Measurements from ENCODE around the gene S1PR5. TPM values are rescaled to one million over a fixed set of nuclear protein-coding genes. Genes with fewer than 3 reads are reported as not detected.

Gene S1PR5
- total RNA-seq, 1 experiment from 2014 or later = 4.4 TPM

- H3K79me2 ChIP-seq (ENCODE audit: insufficient read depth, low read length) = peaks cover 24% of the 10 kb centered on the region
- ChIA-PET RAD21 (ENCODE audit: low non-redundant PET in 1 of 2, low total read pairs in 2 of 2, uncharacterized antibody in 2 of 2, unreplicated experiment in 2 of 2) (interaction anchor here (0.6 to 0.7 kb wide), 2 partner anchors 32 to 102 kb away, joined by 4 to 7 read pairs; no protein-coding TSS in a partner anchor), POLR2A (interaction anchor here (1.1 kb wide), 1 partner anchor 9 kb away, joined by 4 read pairs; no protein-coding TSS in a partner anchor), CTCF (interaction anchor here (0.7 to 3.1 kb wide), 2 partner anchors 9 to 22 kb away, joined by 3 to 15 read pairs; no protein-coding TSS in a partner anchor)
- H3K4me3 ChIP-seq (replicated peaks in 1 of 2; ENCODE audit: low read depth in 1 of 2, low read length in 2 of 2) = peak within 1 kb of the TSS; percentile 92 to 93
- no peaks in the 10 kb centered on the region for H3K9me3 ChIP-seq (ENCODE audit: control insufficient read depth in 1 of 2, insufficient read depth in 1 of 2, low read depth in 1 of 2, low read length in 2 of 2)
- H4K20me1 ChIP-seq (ENCODE audit: insufficient read depth) = no peaks in the 10 kb centered on the region
- peak; percentile 56 for DNase-seq (ENCODE audit: low read depth, low spot score)
- peak; percentile 80 for ATAC-seq
- H3K9ac ChIP-seq (ENCODE audit: low read length) = peak within 1 kb of the TSS; percentile 92
- peaks cover 3% of the 10 kb centered on the region in 2 experiments; a peak in 1 of 4 replicates for H3K36me3 ChIP-seq (ENCODE audit: control insufficient read depth in 1 of 2, insufficient read depth in 2 of 2, low read length in 2 of 2)
- no peaks in the 10 kb centered on the region for H3K9me2 ChIP-seq (ENCODE audit: insufficient read depth)
- H3K27me3 ChIP-seq (ENCODE audit: insufficient read depth, low read length) = no peaks in the 10 kb centered on the region
- H3K4me1 ChIP-seq (ENCODE audit: control insufficient read depth in 1 of 2, insufficient read depth in 2 of 2, low read length in 2 of 2) = peaks cover 10 to 24% of the 10 kb centered on the region in 2 experiments; a peak in 3 of 4 replicates
- intact Hi-C loops (cut with micrococcal nuclease) = loop anchor here (2.0 to 5.0 kb wide), 2 partner anchors 25 to 36 kb away; partner anchors contain the start of gene CDKN2D
- peak within 1 kb of the TSS; percentile 91 for H3K27ac ChIP-seq (ENCODE audit: low read depth, low read length)
- peak within 1 kb of the TSS; percentile 90 for H2AFZ ChIP-seq (ENCODE audit: low read depth, low read length, poor library complexity, severe bottlenecking)
- no TSS peak for BruUV-seq (replicated peaks)
- peak within 1 kb of the TSS; percentile 97 for H3K4me2 ChIP-seq (ENCODE audit: low read length)
- TF ChIP-seq ELF1 (IDR thresholded peaks at IDR 0.05; ENCODE audit: borderline replicate concordance, low read depth) (no peak), CTCF (IDR thresholded peaks at IDR 0.05 in 2 of 3, conservative IDR thresholded peaks at IDR 0.05 in 1 of 3; ENCODE audit: borderline replicate concordance in 1 of 3, insufficient read depth in 1 of 3, low read depth in 2 of 3, low read length in 2 of 3) (no peak), JUND (IDR thresholded peaks at IDR 0.05) (no peak), TCF7L2 (IDR thresholded peaks at IDR 0.05; ENCODE audit: borderline replicate concordance, extremely low read depth, insufficient read depth, insufficient read length) (no peak), EZH2phosphoT487 (IDR thresholded peaks at IDR 0.05; ENCODE audit: borderline replicate concordance) (no peak), CEBPB (IDR thresholded peaks at IDR 0.05; ENCODE audit: low read depth) (no peak), POLR2A (IDR thresholded peaks at IDR 0.05; ENCODE audit: borderline replicate concordance, extremely low read depth, insufficient read depth, insufficient read length) (peak; percentile 44), CBX3 (IDR thresholded peaks at IDR 0.05; ENCODE audit: low read depth) (no peak), ZNF274 (IDR thresholded peaks at IDR 0.05; ENCODE audit: low read depth, low read length) (no peak), SP1 (IDR thresholded peaks at IDR 0.05; ENCODE audit: low read depth) (peak; percentile 11; the same call in 1 of the 2 replicates), POLR2AphosphoS5 (IDR thresholded peaks at IDR 0.05; ENCODE audit: low read depth, low read length) (peak; percentile 92), ATF3 (IDR thresholded peaks at IDR 0.05) (no peak), SIN3A (IDR thresholded peaks at IDR 0.05; ENCODE audit: low read depth) (no peak), YY1 (IDR thresholded peaks at IDR 0.05; ENCODE audit: extremely low read depth, insufficient replicate concordance, low read depth, low read length) (peak; percentile 90), FOSL1 (IDR thresholded peaks at IDR 0.05; ENCODE audit: low read depth) (no peak), ZBTB33 (IDR thresholded peaks at IDR 0.05; ENCODE audit: extremely low read depth, insufficient replicate concordance, low read length) (no peak), EZH2 (IDR thresholded peaks at IDR 0.05) (no peak), REST (IDR thresholded peaks at IDR 0.05; ENCODE audit: low read depth) (no peak)
These were observed 26.4 kb upstream of the S1PR5 start, which contains the start of gene ATG4D for GRCh38 chr19:10543420-10544241. Gene ATG4D (plus strand): TSS chr19:10543904. CDS start chr19:10544091, 187 bp downstream.

All from HCT116 (cell line).